ENCODE data around the gene RBM38.

RBM38 gene

GRCh38 chr20:57404006-57404405 is 12.8 kb downstream of the RBM38 start:
- no peak for DNase-seq (ENCODE audit: low read depth)

GRCh38 chr20:57404419-57405072 is 13.3 kb downstream of the RBM38 start:
- DNase-seq (ENCODE audit: low read depth) = no peak

DNA sequence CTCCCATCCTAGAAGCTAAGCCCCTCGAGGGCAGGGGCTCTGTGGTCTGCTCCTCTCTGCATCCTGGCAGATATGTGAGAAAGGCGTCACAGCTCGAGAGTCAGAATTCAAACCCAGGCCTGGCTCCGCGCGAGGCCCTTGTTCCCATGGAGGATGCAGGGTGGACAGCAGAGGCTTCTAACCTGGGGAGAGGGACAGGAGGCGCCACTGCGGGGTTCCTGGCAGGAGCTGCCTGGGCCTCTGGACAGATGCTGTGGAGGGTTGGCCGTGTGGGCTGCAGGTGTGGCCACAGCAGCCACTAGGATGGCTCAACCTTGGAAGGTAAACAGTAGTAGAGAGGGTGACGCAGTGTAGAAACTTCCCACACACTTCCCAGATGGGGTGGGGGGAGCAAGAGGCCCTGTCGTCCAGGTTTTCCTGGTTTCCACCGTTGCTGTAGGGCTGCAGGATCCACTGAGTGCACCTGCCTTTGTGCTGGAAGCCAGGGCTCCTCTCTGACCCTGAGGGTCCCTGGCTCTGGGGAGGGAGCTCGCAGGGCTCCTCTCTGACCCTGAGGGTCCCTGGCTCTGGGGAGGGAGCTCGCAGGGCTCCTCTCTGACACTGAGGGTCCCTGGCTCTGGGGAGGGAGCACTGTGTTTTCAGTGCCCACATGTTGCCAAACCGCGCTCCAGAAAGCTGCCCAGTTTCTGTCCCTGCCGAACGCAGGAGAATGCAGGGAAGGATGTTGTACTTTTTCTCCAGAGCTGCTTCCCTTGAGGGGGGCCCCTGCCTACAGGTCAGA is 14.2 kb downstream of the RBM38 start:
- no peak for DNase-seq (ENCODE audit: low read depth)

DNA sequence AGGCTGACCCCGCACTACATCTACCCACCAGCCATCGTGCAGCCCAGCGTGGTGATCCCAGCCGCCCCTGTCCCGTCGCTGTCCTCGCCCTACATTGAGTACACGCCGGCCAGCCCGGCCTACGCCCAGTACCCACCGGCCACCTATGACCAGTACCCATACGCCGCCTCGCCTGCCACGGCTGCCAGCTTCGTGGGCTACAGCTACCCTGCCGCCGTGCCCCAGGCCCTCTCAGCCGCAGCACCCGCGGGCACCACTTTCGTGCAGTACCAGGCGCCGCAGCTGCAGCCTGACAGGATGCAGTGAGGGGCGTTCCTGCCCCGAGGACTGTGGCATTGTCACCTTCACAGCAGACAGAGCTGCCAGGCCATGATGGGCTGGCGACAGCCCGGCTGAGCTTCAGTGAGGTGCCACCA is 16.4 kb downstream of the RBM38 start:
- no peak for DNase-seq (ENCODE audit: low read depth)

GRCh38 chr20:57408131-57408530 is 16.9 kb downstream of the RBM38 start:
- DNase-seq (ENCODE audit: low read depth) = no peak

DNA sequence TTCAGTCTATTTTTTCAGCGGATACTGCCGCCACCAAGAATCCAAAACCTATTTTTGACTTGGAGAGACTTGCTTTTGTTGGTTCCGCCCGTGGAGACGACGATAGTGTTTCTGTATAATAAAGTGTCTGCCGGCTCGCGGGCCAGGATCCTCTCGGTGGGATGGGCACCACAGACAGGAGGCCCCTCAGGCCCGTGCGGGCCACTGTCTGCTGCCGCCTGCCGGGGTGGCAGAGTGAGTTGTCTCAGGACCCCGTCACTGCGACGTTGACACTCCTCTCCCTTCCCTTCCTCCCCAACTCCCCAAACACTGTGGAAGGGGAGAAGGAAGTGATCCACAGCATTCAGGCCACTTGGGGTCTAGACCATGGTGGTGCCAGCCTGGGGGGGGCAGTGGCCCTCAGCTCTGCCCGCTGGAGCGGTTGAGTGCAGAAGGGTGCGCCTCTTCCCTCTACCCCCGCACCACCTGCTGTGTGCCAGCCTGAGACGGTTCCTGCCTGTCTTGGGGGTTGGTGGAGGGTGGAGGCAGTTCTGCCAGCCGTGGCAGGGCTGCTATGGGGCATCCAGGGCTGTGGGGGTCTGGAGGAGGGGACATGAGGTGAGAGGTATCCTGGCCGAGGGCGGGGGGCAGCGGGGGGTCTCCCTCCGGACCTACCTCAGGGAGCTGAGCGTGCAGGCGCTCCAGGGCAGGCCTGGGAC is 17.5 kb downstream of the RBM38 start:
- DNase-seq (ENCODE audit: low read depth) = no peak

DNA sequence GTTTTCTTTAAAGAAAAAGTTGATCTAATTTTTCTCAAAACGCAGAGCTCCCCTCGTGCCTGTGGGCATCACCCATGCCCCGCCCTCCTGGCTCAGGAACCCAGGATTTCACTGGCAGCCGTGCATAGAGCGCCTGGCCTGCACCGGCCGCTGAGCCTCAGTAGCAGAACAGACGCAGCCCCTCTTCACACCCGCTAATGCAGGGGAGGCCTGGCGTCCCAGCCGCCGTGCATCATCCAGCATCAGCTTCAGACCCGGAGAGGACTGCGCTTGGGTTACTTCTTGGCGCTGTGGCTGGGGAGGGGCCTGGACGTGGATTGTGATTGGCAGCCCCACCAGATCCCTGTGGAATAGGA is 18.1 kb downstream of the RBM38 start:
- no peak for DNase-seq (ENCODE audit: low read depth)

DNA sequence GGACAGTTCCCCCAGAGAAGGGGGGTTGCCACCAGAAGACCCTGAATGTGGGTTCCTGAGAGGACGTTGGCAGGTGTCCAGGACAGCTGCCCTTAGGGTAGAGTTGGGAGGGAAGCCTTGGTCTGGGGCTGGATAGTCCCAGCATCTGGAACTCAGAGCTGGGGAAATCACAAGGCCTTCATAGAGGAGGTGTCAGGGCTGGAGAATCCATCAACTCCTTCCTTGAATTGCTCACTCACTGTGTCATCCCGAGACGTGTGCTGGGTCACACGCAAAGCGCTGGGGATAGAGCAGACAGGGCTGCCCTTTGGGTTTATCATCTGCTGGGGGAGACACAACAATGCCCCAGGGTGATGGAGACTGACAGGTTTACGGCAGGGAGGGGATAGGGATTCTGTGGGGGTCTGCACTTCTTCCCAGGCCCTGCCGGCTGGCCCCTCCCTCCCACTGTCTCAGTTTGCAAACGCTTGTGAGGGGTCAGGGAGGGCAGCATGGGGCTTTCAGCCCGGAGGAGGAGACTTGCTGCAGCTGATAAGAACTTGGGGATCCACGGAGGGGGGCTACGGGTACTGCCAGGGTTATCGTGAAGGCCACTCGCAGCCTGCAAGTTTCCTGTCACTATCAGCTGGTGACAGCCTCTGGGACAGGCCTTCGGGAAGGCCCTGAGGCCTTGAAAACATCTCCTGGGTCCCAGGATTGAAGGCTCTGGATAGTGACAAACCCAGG is 18.6 kb downstream of the RBM38 start:
- DNase-seq (ENCODE audit: low read depth) = no peak

- DNase-seq (ENCODE audit: low read depth) = no peak
Measured at GRCh38 chr20:57410398-57410920, 19.3 kb downstream of the RBM38 start.

GRCh38 chr20:57410924-57411323 is 19.7 kb downstream of the RBM38 start:
- no peak for DNase-seq (ENCODE audit: low read depth)

DNA sequence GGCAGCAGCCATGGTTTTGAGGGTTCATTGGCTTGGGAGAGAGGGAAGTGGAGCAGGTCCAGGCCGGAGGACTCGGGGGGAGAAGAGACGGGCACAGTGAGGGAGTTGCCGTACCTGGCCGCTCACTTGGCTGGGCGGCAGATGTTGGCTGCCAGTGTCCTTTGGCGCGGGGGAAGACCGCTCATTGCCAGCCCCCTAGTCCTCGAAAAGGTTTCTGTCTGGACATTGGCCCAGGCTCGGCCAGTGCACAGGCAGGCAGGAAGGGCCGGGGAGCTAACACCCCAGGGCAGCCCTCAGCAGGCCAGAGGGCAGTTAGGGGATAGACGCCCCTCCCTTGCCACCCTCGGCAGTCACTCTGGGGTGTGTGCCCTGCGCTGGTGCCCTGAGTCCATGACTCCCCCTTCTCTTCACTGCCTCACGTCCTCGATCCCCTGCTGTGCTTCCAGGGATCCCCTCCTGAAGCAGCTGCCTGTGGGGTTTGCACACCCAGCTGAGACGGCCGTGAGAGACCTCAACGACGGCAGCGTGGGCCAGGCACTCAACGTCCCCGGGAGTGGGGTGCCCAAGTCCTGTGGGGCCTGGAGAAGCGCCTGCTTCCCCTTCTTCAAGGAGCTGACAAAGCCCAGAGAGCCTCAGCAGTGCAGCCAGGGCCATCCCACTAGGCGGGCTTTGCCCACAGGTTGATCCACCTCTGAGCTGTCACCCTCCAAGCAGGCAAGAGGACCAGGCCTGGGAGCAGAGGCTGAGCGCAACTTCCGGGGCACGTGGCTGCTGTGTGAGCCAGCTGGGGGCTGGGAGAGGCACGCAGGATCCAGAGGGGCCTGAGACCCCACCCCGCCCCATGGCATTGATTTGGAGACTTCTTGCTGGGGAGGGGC is 20.4 kb downstream of the RBM38 start:
- DNase-seq (ENCODE audit: low read depth) = no peak

DNA sequence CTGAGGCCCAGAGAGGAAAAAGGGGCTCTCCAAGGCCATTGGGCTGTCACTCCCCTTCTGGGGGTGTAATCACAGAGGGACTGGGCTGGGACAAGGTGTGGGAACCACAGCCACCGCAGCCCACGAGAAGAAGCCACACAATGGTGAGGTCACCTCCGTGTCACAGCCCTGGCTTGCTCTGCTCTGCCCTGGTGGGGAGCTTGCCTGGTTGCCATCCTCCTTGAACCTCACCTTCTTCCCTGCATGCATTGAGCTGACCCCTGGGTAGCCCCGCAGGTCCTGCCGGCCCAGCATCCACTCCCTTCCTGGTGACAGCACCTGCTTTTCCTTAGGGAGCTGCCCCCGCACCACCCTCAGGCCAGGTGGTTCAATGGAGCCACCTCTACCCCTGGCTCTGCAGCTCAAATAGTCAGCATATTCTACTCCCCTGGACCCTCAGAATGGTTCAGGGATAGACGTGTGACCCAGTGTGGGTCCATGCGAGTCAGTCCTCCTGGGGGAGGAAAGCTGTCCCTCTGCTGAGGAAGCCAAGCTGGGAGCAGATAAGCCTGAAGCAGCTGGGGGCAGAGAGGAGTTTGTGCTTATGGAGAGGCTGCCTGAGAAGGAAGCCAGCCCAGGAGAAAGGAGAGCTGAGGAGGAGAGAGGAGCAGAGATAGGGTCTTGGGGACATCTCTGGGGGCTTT is 21.3 kb downstream of the RBM38 start:
- no peak for DNase-seq (ENCODE audit: low read depth)

- no peak for DNase-seq (ENCODE audit: low read depth)
Measured at GRCh38 chr20:57413986-57414385, 22.8 kb downstream of the RBM38 start.

DNA sequence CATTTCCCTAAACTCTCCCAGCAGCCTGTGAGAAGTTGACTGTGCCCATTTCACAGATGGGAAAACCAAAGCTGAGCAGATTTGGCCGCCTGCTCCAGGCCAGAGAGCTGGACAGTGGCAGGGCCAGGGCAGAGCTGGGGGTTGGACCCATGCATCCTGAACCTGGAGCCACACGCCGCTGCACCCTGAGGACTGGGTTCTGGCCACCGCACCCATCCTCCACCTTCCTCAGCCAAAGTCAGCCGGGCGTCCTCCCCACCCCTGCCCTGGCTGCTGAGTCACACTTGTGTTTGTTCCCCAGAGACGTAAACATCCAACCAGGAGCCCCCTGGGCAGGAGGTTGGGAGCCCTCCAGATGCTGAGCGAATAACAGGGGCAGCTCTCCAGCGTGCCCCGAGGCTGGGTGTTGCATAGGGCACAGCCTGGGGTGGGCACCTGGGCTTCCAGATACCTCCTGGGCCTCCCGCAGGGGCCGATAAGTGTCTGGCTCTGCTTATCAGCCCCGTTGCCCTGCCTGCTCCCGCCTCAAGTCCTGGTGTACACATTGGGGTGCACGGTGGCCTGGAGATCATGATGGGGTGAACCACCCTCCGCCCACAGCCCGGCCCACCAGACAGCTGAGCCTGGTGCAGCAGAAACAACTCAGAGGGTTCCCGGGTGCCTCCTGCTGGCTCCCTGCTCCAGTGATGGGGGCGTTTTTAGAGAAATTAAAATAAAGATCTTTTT is 23.8 kb downstream of the RBM38 start:
- DNase-seq (ENCODE audit: low read depth) = no peak

- DNase-seq (ENCODE audit: low read depth) = no peak
Measured at GRCh38 chr20:57415771-57416170, 24.6 kb downstream of the RBM38 start.

DNA sequence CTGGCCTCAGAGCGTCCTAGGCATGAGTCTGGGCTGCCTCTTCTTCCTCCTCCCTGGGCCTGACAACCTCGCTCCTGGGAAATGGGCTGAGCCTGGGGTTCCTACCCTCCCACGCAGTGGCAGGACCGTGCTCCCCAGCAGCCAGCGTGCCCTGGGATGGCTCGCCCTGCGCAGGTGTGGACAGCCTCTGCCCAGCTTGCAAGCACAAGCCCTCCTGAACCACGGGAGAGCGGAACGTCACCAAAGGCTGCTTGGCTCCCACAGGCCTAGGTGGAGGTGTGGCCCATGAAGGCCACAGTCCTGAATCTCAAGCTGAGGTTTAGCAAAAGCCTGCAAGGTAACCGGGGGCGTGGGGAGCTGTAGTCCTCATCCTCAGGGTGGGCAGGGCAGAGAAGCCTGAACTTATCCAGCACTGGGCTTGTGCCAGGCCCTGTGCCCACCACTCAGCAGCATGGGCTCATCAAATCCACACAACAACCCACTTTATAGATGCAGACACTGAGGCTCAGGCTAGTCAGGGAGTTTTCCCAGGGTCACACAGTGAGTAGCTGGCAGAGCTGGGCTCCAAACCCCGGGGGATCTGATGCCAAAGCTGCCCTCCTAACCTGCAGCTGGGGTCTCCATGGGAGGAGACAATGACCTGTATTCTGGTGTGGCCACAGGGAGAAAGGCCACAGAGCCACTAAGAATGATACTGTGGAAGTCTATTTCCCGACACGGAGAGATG is 25.3 kb downstream of the RBM38 start:
- no peak for DNase-seq (ENCODE audit: low read depth)

DNA sequence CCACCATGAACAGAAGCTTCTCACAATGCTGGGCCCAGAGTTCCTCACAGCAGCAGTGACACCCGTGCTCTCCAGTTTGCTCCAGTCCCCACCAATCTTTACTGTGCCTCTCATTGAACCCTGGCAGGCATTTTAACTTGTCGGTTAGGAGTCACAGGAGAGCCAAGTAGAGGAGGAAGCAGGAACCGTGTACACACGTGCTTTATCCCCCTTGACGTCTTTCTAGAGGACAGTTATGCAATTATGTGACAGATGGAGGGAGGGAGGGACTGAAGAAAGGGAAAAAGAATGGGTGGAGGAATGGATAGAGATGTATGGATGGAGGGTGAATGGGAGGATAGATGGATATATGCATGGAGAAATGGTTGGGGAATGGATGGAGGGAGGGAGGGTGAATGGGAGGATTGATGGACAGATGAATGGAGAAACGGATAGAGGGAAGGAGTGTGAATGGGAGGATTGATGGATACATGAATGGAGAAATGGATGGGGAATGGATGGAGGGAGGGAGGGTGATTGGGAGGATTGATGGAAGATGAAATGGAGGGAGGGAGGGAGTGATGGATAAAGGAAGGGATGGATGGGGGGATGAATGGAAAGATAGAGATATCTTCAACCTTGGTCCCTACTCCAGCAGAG is 26.0 kb downstream of the RBM38 start:
- DNase-seq (ENCODE audit: low read depth) = no peak

- DNase-seq (ENCODE audit: low read depth) = no peak
Measured at GRCh38 chr20:57417830-57418780, 26.9 kb downstream of the RBM38 start.
